ENCODE results near the gene GAB1. TPM values are rescaled to one million over a fixed set of nuclear protein-coding genes. Genes with fewer than 3 reads are reported as not detected.

The GAB1 gene
- total RNA-seq, 1 experiment from 2014 or later, result 15.3 TPM

GRCh38 chr4:143326735-143327134, 9.9 kb upstream of the GAB1 start:
- no peak overlapping the region for H3K4ac ChIP-seq (ENCODE audit: low read depth, low read length)
- no peaks in the 10 kb centered on the region for H3K36me3 Mint-ChIP-seq (ENCODE audit: insufficient read depth in 1 of 3, low read depth in 3 of 3)
- H2AK5ac ChIP-seq (ENCODE audit: insufficient read length, low read length), result no peak overlapping the region
- H2BK120ac ChIP-seq (ENCODE audit: low read depth, low read length, poor library complexity, severe bottlenecking), result no peak overlapping the region
- H3K27ac ChIP-seq (ENCODE audit: insufficient read length, low read depth, low read length), result no peak overlapping the region
- H3K23ac ChIP-seq (ENCODE audit: insufficient read length, low read depth, low read length), result no peak overlapping the region
- H3K4me1 ChIP-seq (ENCODE audit: insufficient read depth, low read length), result no peaks in the 10 kb centered on the region
- no peak overlapping the region for H3K4me2 ChIP-seq (ENCODE audit: insufficient read depth, insufficient read length, low read length)
- H3K9ac ChIP-seq (ENCODE audit: extremely low read depth, insufficient read length, low read length), result no peak overlapping the region
- H4K5ac ChIP-seq (ENCODE audit: insufficient read length, low read depth, low read length), result no peak overlapping the region
- H3K27ac Mint-ChIP-seq, result no peak overlapping the region
- H3K4me3 Mint-ChIP-seq, result no peak overlapping the region
- no peak overlapping the region for H2BK20ac ChIP-seq (ENCODE audit: low read depth, low read length, poor library complexity, severe bottlenecking)
- no peak overlapping the region for H2BK15ac ChIP-seq (ENCODE audit: low read depth, low read length)
- H3K9me3 Mint-ChIP-seq, result no peaks in the 10 kb centered on the region
- H3K9me3 ChIP-seq (ENCODE audit: control insufficient read depth, low read depth, low read length), result no peaks in the 10 kb centered on the region
- no peak overlapping the region for H3K56ac ChIP-seq (ENCODE audit: insufficient read length, low read depth, low read length)
- no CpG with 5 or more reads among the region's 4 CpGs for WGBS (ENCODE audit: extremely low coverage, insufficient read length, low lambda C conversion rate)
- H4K8ac ChIP-seq (replicated peaks; ENCODE audit: insufficient read length, low read depth, low read length), result no peak overlapping the region
- H3K27me3 ChIP-seq (ENCODE audit: insufficient read depth, low read length), result no peaks in the 10 kb centered on the region
- no peak overlapping the region for H3T11ph ChIP-seq (ENCODE audit: low read length)
- H3K79me2 ChIP-seq (ENCODE audit: insufficient read depth, low read length), result no peaks in the 10 kb centered on the region
- no peak for TF ChIP-seq CTCF (conservative IDR thresholded peaks at IDR 0.05)
- H2BK5ac ChIP-seq (ENCODE audit: insufficient read length, low read length), result no peak overlapping the region
- no peak for DNase-seq
- H3K4me1 Mint-ChIP-seq, result peaks cover 9 to 11% of the 10 kb centered on the region in 2 experiments
- H3K27me3 Mint-ChIP-seq (ENCODE audit: low read depth), result no peaks in the 10 kb centered on the region
- H2AFZ ChIP-seq (ENCODE audit: low read length), result no peak overlapping the region
- no peak overlapping the region for H2BK12ac ChIP-seq (ENCODE audit: insufficient read length, low read depth, low read length)
- no peaks in the 10 kb centered on the region for H4K20me1 ChIP-seq (ENCODE audit: control insufficient read depth, insufficient read depth, insufficient read length)
- H3K14ac ChIP-seq (ENCODE audit: insufficient read depth, low read length), result no peak overlapping the region
- no peaks in the 10 kb centered on the region for H3K79me1 ChIP-seq (ENCODE audit: insufficient read depth, low read depth, low read length, poor library complexity, severe bottlenecking)
- H3K18ac ChIP-seq (ENCODE audit: insufficient read length, low read depth, low read length), result no peak overlapping the region
- H4K91ac ChIP-seq (ENCODE audit: insufficient read length, low read depth, low read length), result no peak overlapping the region
- no peaks in the 10 kb centered on the region for H3K23me2 ChIP-seq (ENCODE audit: insufficient read length, low read depth, low read length, poor library complexity, severe bottlenecking)
